A172 (cell line): ENCODE data around the gene ASIC3. TPM values are rescaled to one million over a fixed set of nuclear protein-coding genes. Genes with fewer than 3 reads are reported as not detected.

Experiments used
- total RNA-seq: library from RNA; depleted of rRNA; stranded (reverse); fragments of >200 nt; shearing (Covaris generic); gene quantifications from 2 replicates; pipeline ENCODE4 v1.2.3, GENCODE V29; 2014; rRNA removed

Gene ASIC3
- total RNA-seq, 1 experiment from 2014 or later, result 0.53 TPM

Other genes with a start within 250 kb of the ASIC3 start
- not detected in 2 replicates for gene TMEM176B, start 248.2 kb upstream of the ASIC3 start, total RNA-seq
- not detected in 2 replicates for gene TMEM176A, start 247.8 kb upstream of the ASIC3 start, total RNA-seq
- not detected in 2 replicates for gene AOC1, start 196.0 kb upstream of the ASIC3 start, total RNA-seq
- gene KCNH2, start 70.2 kb upstream of the ASIC3 start, total RNA-seq, result 1.7 and 3.5 TPM in 2 replicates
- 0.74 and 2.5 TPM in 2 replicates for gene NOS3, start 57.5 kb upstream of the ASIC3 start, total RNA-seq
- gene ATG9B, start 24.0 kb upstream of the ASIC3 start, total RNA-seq, result not detected in 2 replicates
- 35.6 and 40.2 TPM in 2 replicates for gene ABCB8, start 20.1 kb upstream of the ASIC3 start, total RNA-seq
- gene CDK5, start 9.4 kb downstream of the ASIC3 start, total RNA-seq, result 57.0 and 58.7 TPM in 2 replicates
- gene SLC4A2, start 11.1 kb downstream of the ASIC3 start, total RNA-seq, result 195 and 238 TPM in 2 replicates
- 95.4 and 118 TPM in 2 replicates for gene FASTK, start 32.3 kb downstream of the ASIC3 start, total RNA-seq
- 28.9 and 42.8 TPM in 2 replicates for gene TMUB1, start 35.0 kb downstream of the ASIC3 start, total RNA-seq
- gene AGAP3, start 37.9 kb downstream of the ASIC3 start, total RNA-seq, result 46.4 and 58.9 TPM in 2 replicates
- 0.41 TPM in 1 of 2 replicates, not detected in the other for gene GBX1, start 119.2 kb downstream of the ASIC3 start, total RNA-seq
- gene ASB10, start 138.7 kb downstream of the ASIC3 start, total RNA-seq, result not detected in 2 replicates
- gene H2BK1, start 162.0 kb downstream of the ASIC3 start, total RNA-seq, result not detected in 2 replicates
- 55.6 and 65.6 TPM in 2 replicates for gene ABCF2, start 178.7 kb downstream of the ASIC3 start, total RNA-seq
- 36.5 and 37.8 TPM in 2 replicates for gene CHPF2, start 184.0 kb downstream of the ASIC3 start, total RNA-seq
- 22.2 and 26.7 TPM in 2 replicates for gene SMARCD3, start 200.2 kb downstream of the ASIC3 start, total RNA-seq